Panc1 (cell line): ENCODE measurements around the gene SYT1. TPM values are rescaled to one million over a fixed set of nuclear protein-coding genes. Genes with fewer than 3 reads are reported as not detected.

Experiments used
- ATAC-seq: fragments of 200-7000 bp; cut with Tn5 transposase; 2 replicates; pipeline ENCODE4 v1.9.1; 2020; ENCODE audit warnings: mild to moderate bottlenecking, moderate library complexity
- BruUV-seq: library from RNA; stranded (reverse); fragments of 400-500 nt; replicated peaks from 2 replicates; lab custom pipeline; 2021; lab: Mats Ljungman, UMichigan
- CTCF ChIA-PET: fragments of 300-600 bp; sonication (Branson Sonifier 250); formaldehyde crosslinking; loops from one replicate; lab custom pipeline; 2022; ENCODE audit warnings: antibody characterized with exemption; lab: Charles Lee
- POLR2A ChIA-PET: fragments of 300-600 bp; sonication (Branson Sonifier 250); formaldehyde crosslinking; loops from one replicate; lab custom pipeline; 2022; ENCODE audit warnings: antibody characterized with exemption; lab: Charles Lee
- DNase-seq: peaks from one replicate; pipeline ENCODE4 v3.0.0-alpha.2; 2010; ENCODE audit warnings: low read depth, low spot score
- H3K27ac ChIP-seq: 2 replicates; pipeline ENCODE4 v1.5.1; 2011; ENCODE audit warnings: mild to moderate bottlenecking, low read length, inconsistent platforms
- H3K27me3 ChIP-seq: fragments of 200-500 bp; sonication (Bioruptor generic); 2 replicates; pipeline ENCODE4 v1.6.0; 2014; ENCODE audit warnings: low read length, inconsistent platforms; ENCODE audit not compliant: control insufficient read depth, insufficient read depth
- H3K36me3 ChIP-seq: fragments of 200-500 bp; sonication (Bioruptor generic); 2 replicates; pipeline ENCODE4 v1.5.1; 2014; ENCODE audit warnings: inconsistent platforms, mild to moderate bottlenecking, low read length, moderate library complexity; ENCODE audit not compliant: control insufficient read depth, insufficient read depth
- H3K4me1 ChIP-seq: 2 replicates; pipeline ENCODE4 v1.5.1; 2011; ENCODE audit warnings: inconsistent platforms, mild to moderate bottlenecking, low read length, moderate library complexity; ENCODE audit not compliant: control insufficient read depth, insufficient read depth
- H3K4me3 ChIP-seq, 2 experiments: 2 replicates each; pipeline ENCODE4 v1.5.1; 2011 to 2012; ENCODE audit warnings: low read depth in 2 of 2, low read length in 2 of 2, mild to moderate bottlenecking in 2 of 2, inconsistent platforms in 1 of 2, moderate library complexity in 1 of 2
- H3K9me3 ChIP-seq: fragments of 200-500 bp; sonication (Bioruptor generic); 2 replicates; pipeline ENCODE4 v1.5.1; 2014; ENCODE audit warnings: low read depth, mild to moderate bottlenecking, inconsistent platforms, low read length, moderate library complexity; ENCODE audit not compliant: control insufficient read depth, insufficient read depth
- POLR2AphosphoS5 ChIP-seq: IDR thresholded peaks from 2 replicates; pipeline ENCODE4 v1.6.1; 2012; ENCODE audit warnings: mild to moderate bottlenecking, low read depth, low read length, moderate library complexity
- SIN3A ChIP-seq: IDR thresholded peaks from 2 replicates; pipeline ENCODE4 v1.6.1; 2012; ENCODE audit warnings: low read depth, mild to moderate bottlenecking, low read length, moderate library complexity, borderline replicate concordance; ENCODE audit not compliant: insufficient read depth
- TCF7L2 ChIP-seq: IDR thresholded peaks from 2 replicates; pipeline ENCODE4 v1.6.1; 2011; ENCODE audit warnings: mild to moderate bottlenecking, low read depth, low read length, inconsistent platforms
- in situ Hi-C: cut with HindIII; loops from 2 replicates; pipeline ENCODE4 v1.10.0; 2016; ENCODE audit warnings: low sequenced_read_pairs, low pct_unique_long_range_greater_than_20kb
- intact Hi-C: fragments of 100-400 bp; cut with micrococcal nuclease; formaldehyde crosslinking; loops from one replicate; pipeline ENCODE4 v1.10.0; 2022; ENCODE audit not compliant: unreplicated experiment
- total RNA-seq: library from RNA; stranded (reverse); gene quantifications from one replicate; pipeline ENCODE4 v1.2.1, GENCODE V29; 2021; ENCODE audit not compliant: unreplicated experiment
- TF ChIP-seq, protein P1 (sequence below), 2 experiments: IDR thresholded peaks; 2 replicates each; pipeline ENCODE4 v1.6.1; 2011 to 2012; ENCODE audit warnings: low read depth in 2 of 2, control low read depth in 1 of 2, low read length in 1 of 2, mild to moderate bottlenecking in 1 of 2, moderate library complexity in 1 of 2; ENCODE audit not compliant: insufficient read depth in 1 of 2
- TF ChIP-seq, protein P2 (sequence below): fragments of 450-650 bp; IDR thresholded peaks from 2 replicates; pipeline ENCODE4 v1.5.1; 2017; ENCODE audit warnings: mild to moderate bottlenecking

The SYT1 gene
- total RNA-seq, 1 experiment from 2014 or later, result 3.0 TPM

- no peak for ATAC-seq
- in situ Hi-C loops (no loop called here), intact Hi-C loops (no loop called here)
- CTCF ChIA-PET, result no interaction called here
- Histone ChIP-seq H3K4me3 (no peak overlapping the region), H3K36me3 (no peaks in the 10 kb centered on the region), H3K27ac (no peak overlapping the region), H3K27me3 (no peaks in the 10 kb centered on the region), H3K9me3 (no peaks in the 10 kb centered on the region), H3K4me1 (no peaks in the 10 kb centered on the region)
- DNase-seq, result no peak
- BruUV-seq, result no TSS peak
- TF ChIP-seq, protein P1, sequence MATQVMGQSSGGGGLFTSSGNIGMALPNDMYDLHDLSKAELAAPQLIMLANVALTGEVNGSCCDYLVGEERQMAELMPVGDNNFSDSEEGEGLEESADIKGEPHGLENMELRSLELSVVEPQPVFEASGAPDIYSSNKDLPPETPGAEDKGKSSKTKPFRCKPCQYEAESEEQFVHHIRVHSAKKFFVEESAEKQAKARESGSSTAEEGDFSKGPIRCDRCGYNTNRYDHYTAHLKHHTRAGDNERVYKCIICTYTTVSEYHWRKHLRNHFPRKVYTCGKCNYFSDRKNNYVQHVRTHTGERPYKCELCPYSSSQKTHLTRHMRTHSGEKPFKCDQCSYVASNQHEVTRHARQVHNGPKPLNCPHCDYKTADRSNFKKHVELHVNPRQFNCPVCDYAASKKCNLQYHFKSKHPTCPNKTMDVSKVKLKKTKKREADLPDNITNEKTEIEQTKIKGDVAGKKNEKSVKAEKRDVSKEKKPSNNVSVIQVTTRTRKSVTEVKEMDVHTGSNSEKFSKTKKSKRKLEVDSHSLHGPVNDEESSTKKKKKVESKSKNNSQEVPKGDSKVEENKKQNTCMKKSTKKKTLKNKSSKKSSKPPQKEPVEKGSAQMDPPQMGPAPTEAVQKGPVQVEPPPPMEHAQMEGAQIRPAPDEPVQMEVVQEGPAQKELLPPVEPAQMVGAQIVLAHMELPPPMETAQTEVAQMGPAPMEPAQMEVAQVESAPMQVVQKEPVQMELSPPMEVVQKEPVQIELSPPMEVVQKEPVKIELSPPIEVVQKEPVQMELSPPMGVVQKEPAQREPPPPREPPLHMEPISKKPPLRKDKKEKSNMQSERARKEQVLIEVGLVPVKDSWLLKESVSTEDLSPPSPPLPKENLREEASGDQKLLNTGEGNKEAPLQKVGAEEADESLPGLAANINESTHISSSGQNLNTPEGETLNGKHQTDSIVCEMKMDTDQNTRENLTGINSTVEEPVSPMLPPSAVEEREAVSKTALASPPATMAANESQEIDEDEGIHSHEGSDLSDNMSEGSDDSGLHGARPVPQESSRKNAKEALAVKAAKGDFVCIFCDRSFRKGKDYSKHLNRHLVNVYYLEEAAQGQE (IDR thresholded peaks at IDR 0.05; ENCODE audit: insufficient read depth in 1 of 2, low read depth in 2 of 2, low read length in 1 of 2), result no peak
- TF ChIP-seq TCF7L2, result no peak
- TF ChIP-seq SIN3A, result no peak
- TF ChIP-seq POLR2AphosphoS5, result no peak
- TF ChIP-seq, protein P2, sequence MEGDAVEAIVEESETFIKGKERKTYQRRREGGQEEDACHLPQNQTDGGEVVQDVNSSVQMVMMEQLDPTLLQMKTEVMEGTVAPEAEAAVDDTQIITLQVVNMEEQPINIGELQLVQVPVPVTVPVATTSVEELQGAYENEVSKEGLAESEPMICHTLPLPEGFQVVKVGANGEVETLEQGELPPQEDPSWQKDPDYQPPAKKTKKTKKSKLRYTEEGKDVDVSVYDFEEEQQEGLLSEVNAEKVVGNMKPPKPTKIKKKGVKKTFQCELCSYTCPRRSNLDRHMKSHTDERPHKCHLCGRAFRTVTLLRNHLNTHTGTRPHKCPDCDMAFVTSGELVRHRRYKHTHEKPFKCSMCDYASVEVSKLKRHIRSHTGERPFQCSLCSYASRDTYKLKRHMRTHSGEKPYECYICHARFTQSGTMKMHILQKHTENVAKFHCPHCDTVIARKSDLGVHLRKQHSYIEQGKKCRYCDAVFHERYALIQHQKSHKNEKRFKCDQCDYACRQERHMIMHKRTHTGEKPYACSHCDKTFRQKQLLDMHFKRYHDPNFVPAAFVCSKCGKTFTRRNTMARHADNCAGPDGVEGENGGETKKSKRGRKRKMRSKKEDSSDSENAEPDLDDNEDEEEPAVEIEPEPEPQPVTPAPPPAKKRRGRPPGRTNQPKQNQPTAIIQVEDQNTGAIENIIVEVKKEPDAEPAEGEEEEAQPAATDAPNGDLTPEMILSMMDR, result no peak
- POLR2A ChIA-PET, result interaction anchor here (0.6 kb wide), 1 partner anchor 183 kb away, joined by 3 read pairs; no protein-coding TSS in a partner anchor
These were observed 277.2 kb downstream of the SYT1 start for GRCh38 chr12:79141776-79142175.

- no peak overlapping the region for H3K4me3 ChIP-seq
- no peak overlapping the region for H3K27ac ChIP-seq
- DNase-seq (no peak), ATAC-seq (no peak)
- ChIA-PET CTCF (no interaction called here), POLR2A (no interaction called here)
- H3K36me3 ChIP-seq, result no peaks in the 10 kb centered on the region
- TF ChIP-seq POLR2AphosphoS5 (no peak), SIN3A (no peak), TCF7L2 (no peak)
- TF ChIP-seq, protein P2, result no peak
- TF ChIP-seq, protein P1 (IDR thresholded peaks at IDR 0.05; ENCODE audit: insufficient read depth in 1 of 2, low read depth in 2 of 2, low read length in 1 of 2), result no peak
- no peaks in the 10 kb centered on the region for H3K9me3 ChIP-seq
- intact Hi-C loops, result no loop called here
- no TSS peak for BruUV-seq
- H3K4me1 ChIP-seq, result no peaks in the 10 kb centered on the region
- H3K27me3 ChIP-seq, result no peaks in the 10 kb centered on the region
- in situ Hi-C loops, result no loop called here
These were observed 279.2 kb downstream of the SYT1 start for GRCh38 chr12:79143803-79144202.
